A549 (cell line): ENCODE measurements around the gene ZFHX3. TPM values are rescaled to one million over a fixed set of nuclear protein-coding genes. Genes with fewer than 3 reads are reported as not detected.

ENCODE experiments used
- ATAC-seq, 2 experiments: fragments of 200-7000 bp in 1 of 2; fragments of >200 bp in 1 of 2; cut with Nextera tagmentation in 1 of 2; cut with Tn5 transposase in 1 of 2; 3 replicates each; pipeline versions ENCODE4 v1.8.0 to v1.9.1; 2018 to 2020; ENCODE audit warnings: mild to moderate bottlenecking in 1 of 2, moderate library complexity in 1 of 2
- CTCF ChIA-PET: fragments of 300-600 bp; sonication (Branson Sonifier 250); formaldehyde crosslinking; extraction: SDS; loops from one replicate; lab custom pipeline; 2021; ENCODE audit warnings: antibody characterized with exemption, inconsistent platforms; lab: Yijun Ruan, JAX
- POLR2A ChIA-PET: fragments of 350-600 bp; formaldehyde crosslinking; extraction: SDS; loops from one replicate; lab custom pipeline; 2021; ENCODE audit warnings: antibody characterized with exemption, inconsistent platforms; lab: Yijun Ruan, JAX
- DNase-seq, 2 experiments: peaks; one replicate each; pipeline versions ENCODE4 v3.0.0 to v3.0.0-alpha.2; 2011 to 2016; ENCODE audit warnings: low read depth in 1 of 2, low spot score in 1 of 2
- FAIRE-seq: peaks from 2 replicates; lab custom pipeline; 2011; peaks lifted over from hg19 to GRCh38; lab: Jason Lieb, UNC
- H3K27ac ChIP-seq, 2 experiments: fragments of >200 bp; sonication (Bioruptor Twin); formaldehyde crosslinking; 3 replicates each; pipeline ENCODE4 v1.5.1; 2016 to 2017
- H3K4me1 ChIP-seq: fragments of >200 bp; sonication (Bioruptor Twin); formaldehyde crosslinking; 3 replicates; pipeline ENCODE4 v1.6.1; 2016
- H3K4me2 ChIP-seq: fragments of >200 bp; sonication (Bioruptor Twin); formaldehyde crosslinking; 3 replicates; pipeline ENCODE4 v1.6.1; 2016
- H3K4me3 ChIP-seq: fragments of >200 bp; sonication (Bioruptor Twin); formaldehyde crosslinking; 3 replicates; pipeline ENCODE4 v1.5.1; 2016
- H3K9me3 ChIP-seq: fragments of >200 bp; sonication (Bioruptor Twin); formaldehyde crosslinking; 3 replicates; pipeline ENCODE4 v1.6.1; 2016
- ATOH8 ChIP-seq: fragments of 250-450 bp; sonication (Bioruptor Pico); IDR thresholded peaks from 2 replicates; pipeline ENCODE4 v1.5.0; 2020; ENCODE audit warnings: low read depth, mild to moderate bottlenecking, moderate library complexity
- CBX8 ChIP-seq: fragments of 200-600 bp; sonication (generic); IDR thresholded peaks from 2 replicates; pipeline ENCODE4 v1.6.1; 2016
- CHD2 ChIP-seq: fragments of 150-350 bp; IDR thresholded peaks from 2 replicates; pipeline ENCODE4 v1.6.1; 2014; ENCODE audit warnings: low read length; ENCODE audit not compliant: partially characterized antibody
- CHD4 ChIP-seq: fragments of 200-600 bp; sonication (generic); IDR thresholded peaks from 2 replicates; pipeline ENCODE4 v1.6.1; 2016; ENCODE audit warnings: antibody characterized with exemption, mild to moderate bottlenecking, borderline replicate concordance
- EHMT2 ChIP-seq: fragments of 200-600 bp; sonication (generic); IDR thresholded peaks from 2 replicates; pipeline ENCODE4 v1.6.1; 2016; ENCODE audit warnings: antibody characterized with exemption, low read depth, mild to moderate bottlenecking, moderate library complexity
- ESRRA ChIP-seq: fragments of 150-350 bp; IDR thresholded peaks from 2 replicates; pipeline ENCODE4 v1.6.1; 2014; ENCODE audit warnings: mild to moderate bottlenecking, low read length, borderline replicate concordance
- FOSB ChIP-seq: fragments of 250-450 bp; sonication (Bioruptor Pico); IDR thresholded peaks from 2 replicates; pipeline ENCODE4 v1.5.0; 2020; ENCODE audit warnings: mild to moderate bottlenecking, moderate library complexity
- FOSL2 ChIP-seq, 2 experiments: fragments of 450-650 bp in 1 of 2; fragments of >200 bp in 1 of 2; sonication (Bioruptor Twin) in 1 of 2; formaldehyde crosslinking; IDR thresholded peaks; 2 replicates each; pipeline versions ENCODE4 v1.5.0 to v1.6.1; 2016 to 2020; ENCODE audit warnings: mild to moderate bottlenecking in 1 of 2, moderate library complexity in 1 of 2
- HDAC2 ChIP-seq: fragments of 200-600 bp; sonication (generic); IDR thresholded peaks from 2 replicates; pipeline ENCODE4 v1.6.1; 2016
- HES2 ChIP-seq: fragments of >200 bp; sonication (Bioruptor Twin); formaldehyde crosslinking; IDR thresholded peaks from 2 replicates; pipeline ENCODE4 v1.6.1; 2016
- HEYL ChIP-seq: fragments of 250-450 bp; sonication (Bioruptor Pico); IDR thresholded peaks from 2 replicates; pipeline ENCODE4 v1.8.0; 2021; ENCODE audit warnings: mild to moderate bottlenecking, moderate library complexity
- HMGXB4 ChIP-seq: fragments of 250-450 bp; sonication (Bioruptor Pico); IDR thresholded peaks from 2 replicates; pipeline ENCODE4 v1.5.0; 2021; ENCODE audit warnings: mild to moderate bottlenecking, moderate library complexity, borderline replicate concordance
- HOXA7 ChIP-seq: fragments of 250-450 bp; sonication (Bioruptor Pico); IDR thresholded peaks from 2 replicates; pipeline ENCODE4 v1.5.0; 2020; ENCODE audit warnings: mild to moderate bottlenecking, moderate library complexity
- HOXB13 ChIP-seq: fragments of 250-450 bp; sonication (Bioruptor Pico); IDR thresholded peaks from 2 replicates; pipeline ENCODE4 v1.5.0; 2020; ENCODE audit warnings: low read depth, mild to moderate bottlenecking, moderate library complexity
- HOXB5 ChIP-seq: fragments of 250-450 bp; sonication (Bioruptor Pico); IDR thresholded peaks from 2 replicates; pipeline ENCODE4 v1.5.0; 2020; ENCODE audit warnings: mild to moderate bottlenecking, moderate library complexity
- KDM1A ChIP-seq: fragments of 200-600 bp; sonication (generic); IDR thresholded peaks from 2 replicates; pipeline ENCODE4 v1.6.1; 2016; ENCODE audit warnings: low read depth, mild to moderate bottlenecking
- MAX ChIP-seq: IDR thresholded peaks from 2 replicates; pipeline ENCODE4 v1.6.1; 2012
- MAZ ChIP-seq: fragments of 150-350 bp; IDR thresholded peaks from 2 replicates; pipeline ENCODE4 v1.6.1; 2014; ENCODE audit warnings: antibody characterized with exemption, low read depth, low read length, borderline replicate concordance
- NR3C1 ChIP-seq: fragments of >200 bp; sonication (Bioruptor Twin); formaldehyde crosslinking; IDR thresholded peaks from 3 replicates; pipeline ENCODE4 v1.6.1; 2017
- PHF8 ChIP-seq: fragments of 200-600 bp; sonication (generic); IDR thresholded peaks from 2 replicates; pipeline ENCODE4 v1.6.1; 2016; ENCODE audit warnings: low read depth, mild to moderate bottlenecking, antibody characterized with exemption, moderate library complexity, borderline replicate concordance
- REST ChIP-seq: fragments of 200-600 bp; sonication (generic); IDR thresholded peaks from 2 replicates; pipeline ENCODE4 v1.6.1; 2016; ENCODE audit warnings: antibody characterized with exemption, mild to moderate bottlenecking, moderate library complexity
- RFX5 ChIP-seq: fragments of 450-650 bp; IDR thresholded peaks from 2 replicates; pipeline ENCODE4 v1.7.1; 2014; ENCODE audit warnings: antibody characterized with exemption, mild to moderate bottlenecking, moderate library complexity
- RNF2 ChIP-seq: fragments of 200-600 bp; sonication (generic); IDR thresholded peaks from 2 replicates; pipeline ENCODE4 v1.6.1; 2016; ENCODE audit warnings: low read depth, mild to moderate bottlenecking, antibody characterized with exemption, moderate library complexity, borderline replicate concordance
- TFCP2L1 ChIP-seq: fragments of 250-450 bp; sonication (Bioruptor Pico); IDR thresholded peaks from 2 replicates; pipeline ENCODE4 v1.5.0; 2021; ENCODE audit warnings: mild to moderate bottlenecking
- TP53 ChIP-seq: fragments of 250-450 bp; sonication (Bioruptor Pico); IDR thresholded peaks from 2 replicates; pipeline ENCODE4 v1.5.0; 2021; ENCODE audit warnings: mild to moderate bottlenecking, moderate library complexity
- USF2 ChIP-seq: fragments of 450-650 bp; IDR thresholded peaks from 2 replicates; pipeline ENCODE4 v1.6.1; 2014; ENCODE audit warnings: antibody characterized with exemption
- ZNF302 ChIP-seq: fragments of 250-450 bp; sonication (Bioruptor Pico); IDR thresholded peaks from 2 replicates; pipeline ENCODE4 v1.9.0; 2021; ENCODE audit warnings: inconsistent platforms, mild to moderate bottlenecking, moderate library complexity
- whole genome bisulfite sequencing: methylation state at CpG from one replicate; pipeline ENCODE4 v1.1.6; 2017; ENCODE audit errors: missing lambda C conversion rate; 5-methylcytosine and 5-hydroxymethylcytosine counted together
- polyA plus RNA-seq, 4 experiments: library from polyadenylated mRNA; depleted of rRNA in 3 of 4; stranded (reverse); fragments of >200 nt; fragmentation: RNase III in 1 of 4; extraction: RNeasy Plus Mini Kit Qiagen cat#74134 plus additional on column Dnase treatment in 1 of 4; gene quantifications; 2 replicates in 3 of 4; 3 replicates in 1 of 4; pipeline ENCODE4 v1.2.3, GENCODE V29; 2011 to 2017

Gene ZFHX3
- polyA plus RNA-seq, 2 of the 4 experiments (the other 2 are of a cell fraction), result 3.9 to 6.5 TPM

GRCh38 chr16:72787514-72788268, 260.2 kb downstream of the ZFHX3 start:
- Histone ChIP-seq H3K9me3 (no peaks in the 10 kb centered on the region), H3K4me1 (peaks cover 13% of the 10 kb centered on the region; the same call in 2 of the 3 replicates), H3K4me2 (no peak overlapping the region), H3K27ac (no peak overlapping the region), H3K4me3 (no peak overlapping the region)
- ChIA-PET POLR2A (interaction anchor here (0.7 kb wide), 1 partner anchor 16 kb away, joined by 4 read pairs; no protein-coding TSS in a partner anchor), CTCF (interaction anchor here (0.7 kb wide), 1 partner anchor 10 kb away, joined by 3 read pairs; no protein-coding TSS in a partner anchor)
- no peak for FAIRE-seq
- no peak for DNase-seq
- TF ChIP-seq NR3C1 (no peak), KDM1A (no peak), CHD4 (no peak), TP53 (CRISPR knock-in tag) (no peak), TFCP2L1 (CRISPR knock-in tag) (no peak), RNF2 (no peak), HOXA7 (no peak), ESRRA (no peak), FOSB (no peak), EHMT2 (no peak), HES2 (no peak), CHD2 (no peak), USF2 (no peak), HOXB13 (CRISPR knock-in tag) (no peak), PHF8 (no peak)
- peak; percentile 25 to 45; a peak in 1 of 6 replicates for ATAC-seq
- 95% methylated on average over 39 of the region's 43 CpGs for WGBS

GRCh38 chr16:72787130-72787513, 260.8 kb downstream of the ZFHX3 start:
- ChIA-PET CTCF (interaction anchor here (0.7 kb wide), 1 partner anchor 10 kb away, joined by 3 read pairs; no protein-coding TSS in a partner anchor), POLR2A (interaction anchor here (0.7 kb wide), 1 partner anchor 16 kb away, joined by 4 read pairs; no protein-coding TSS in a partner anchor)
- Histone ChIP-seq H3K4me1 (peaks cover 13% of the 10 kb centered on the region; the same call in 2 of the 3 replicates), H3K27ac (no peak overlapping the region), H3K9me3 (no peaks in the 10 kb centered on the region), H3K4me2 (no peak overlapping the region), H3K4me3 (no peak overlapping the region)
- 94% methylated on average over 23 of the region's 23 CpGs for WGBS
- FAIRE-seq (no peak), ATAC-seq (no peak), DNase-seq (no peak)
- no peak for TF ChIP-seq HOXB13 (CRISPR knock-in tag)
- TF ChIP-seq REST, result no peak
- TF ChIP-seq NR3C1, result no peak
- no peak for TF ChIP-seq MAX
- TF ChIP-seq HOXA7, result no peak
- TF ChIP-seq ZNF302 (CRISPR knock-in tag), result no peak
- no peak for TF ChIP-seq ATOH8
- TF ChIP-seq USF2, result no peak
- TF ChIP-seq HDAC2, result no peak
- no peak for TF ChIP-seq HMGXB4 (CRISPR knock-in tag)
- no peak for TF ChIP-seq RFX5
- no peak for TF ChIP-seq FOSB
- no peak for TF ChIP-seq HEYL (CRISPR knock-in tag)
- TF ChIP-seq TP53 (CRISPR knock-in tag), result no peak
- TF ChIP-seq HOXB5, result no peak
- no peak for TF ChIP-seq CBX8
- TF ChIP-seq FOSL2 (IDR thresholded peaks at IDR 0.05), result no peak
- TF ChIP-seq FOSL2 (CRISPR knock-in tag; IDR thresholded peaks at IDR 0.05), result no peak
- TF ChIP-seq MAZ, result no peak
